Measurements from ENCODE around the gene LRP5.
A peak's percentile ranks its signal among the peaks of the same experiment; 100 is the strongest.
"Not testable (repeated sequence)": the region's sequence is repeated elsewhere in the genome, so short reads cannot be mapped to it uniquely, and the experiment has no call there.

LRP5 gene

DNA sequence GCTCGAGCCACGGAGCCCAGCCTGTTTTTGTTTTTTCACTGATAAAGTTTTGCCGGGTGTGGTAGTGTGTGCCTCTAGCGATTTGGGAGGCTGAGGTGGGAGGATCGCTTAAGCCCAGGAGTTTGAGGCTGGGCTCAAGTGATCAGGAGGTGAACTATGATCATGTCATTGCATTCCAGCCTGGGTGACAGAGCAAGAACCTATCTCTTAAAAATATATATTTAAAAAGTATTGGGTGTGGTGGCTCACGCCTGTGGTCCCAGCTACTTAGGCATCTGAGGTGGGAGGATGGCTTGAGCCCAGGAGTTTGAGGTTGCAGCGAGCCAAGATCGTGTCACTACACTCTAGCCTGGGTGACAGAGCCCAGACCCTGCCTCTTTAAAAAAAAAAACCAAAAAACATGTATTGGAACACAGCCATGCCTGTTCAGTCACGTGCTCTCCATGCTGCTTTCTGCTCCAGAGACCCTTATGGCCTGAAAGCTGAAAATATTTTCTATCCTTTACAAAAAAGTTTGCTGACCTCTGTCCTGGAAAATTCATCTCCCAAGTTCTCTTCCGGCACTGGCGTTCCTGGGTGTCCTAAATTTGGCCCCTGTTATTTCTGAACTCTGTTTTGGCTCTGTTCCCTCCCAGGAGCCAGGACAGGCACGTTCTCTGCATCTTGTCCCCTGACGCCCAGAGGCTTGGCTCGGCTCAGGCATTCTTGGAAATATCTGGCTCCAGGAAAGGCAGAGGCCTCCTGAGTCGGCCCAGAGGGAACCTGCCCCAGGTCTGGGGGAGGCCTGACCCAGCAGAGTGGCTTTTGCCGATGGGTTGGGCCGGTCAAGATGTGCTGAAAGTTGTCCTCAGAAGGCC, 86.8 kb downstream of the LRP5 start:
- DNase-seq, result no peak

DNA sequence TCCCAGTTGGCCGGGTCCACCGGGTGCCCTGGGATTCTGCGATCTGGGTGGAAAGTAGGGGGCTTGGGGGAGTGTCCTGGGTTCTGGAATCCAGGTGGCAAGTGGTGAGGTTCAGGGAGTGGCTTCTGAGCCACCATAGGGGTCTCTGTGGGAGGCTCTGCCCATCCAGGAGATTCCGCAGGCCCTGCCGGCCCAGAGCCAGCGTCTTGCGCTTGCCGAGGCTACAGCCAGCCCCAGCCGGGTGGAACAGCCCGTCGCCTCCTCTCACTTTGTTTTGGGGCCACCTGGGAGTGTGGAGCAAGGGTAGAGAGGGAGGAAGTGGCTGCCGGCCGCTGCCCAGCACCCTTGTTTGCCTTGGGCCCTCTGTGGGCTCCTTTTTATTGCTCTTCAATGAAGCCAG, 87.5 kb downstream of the LRP5 start:
- no peak for DNase-seq

DNA sequence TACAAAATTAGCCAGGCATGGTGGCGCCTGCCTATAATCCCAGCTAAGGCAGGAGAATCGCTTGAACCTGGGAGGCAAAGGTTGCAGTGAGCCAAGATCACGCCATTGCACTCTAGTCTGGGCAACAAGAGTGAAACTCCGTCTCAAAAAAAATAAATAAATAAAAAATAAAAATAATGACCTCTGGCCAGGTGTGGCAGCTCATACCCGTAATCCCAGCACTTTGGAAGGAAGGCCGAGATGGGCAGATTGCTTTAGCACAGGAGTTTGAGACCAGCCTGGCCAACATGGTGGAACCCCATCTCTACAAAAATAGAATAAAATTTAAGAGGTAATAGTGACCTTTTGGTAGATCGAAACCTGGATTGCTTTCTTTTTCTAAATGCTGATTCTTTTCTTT, 88.2 kb downstream of the LRP5 start:
- not testable (repeated sequence) for DNase-seq

- DNase-seq, result no peak
Observed at GRCh38 chr11:68401856-68402255, 89.5 kb downstream of the LRP5 start.

DNA sequence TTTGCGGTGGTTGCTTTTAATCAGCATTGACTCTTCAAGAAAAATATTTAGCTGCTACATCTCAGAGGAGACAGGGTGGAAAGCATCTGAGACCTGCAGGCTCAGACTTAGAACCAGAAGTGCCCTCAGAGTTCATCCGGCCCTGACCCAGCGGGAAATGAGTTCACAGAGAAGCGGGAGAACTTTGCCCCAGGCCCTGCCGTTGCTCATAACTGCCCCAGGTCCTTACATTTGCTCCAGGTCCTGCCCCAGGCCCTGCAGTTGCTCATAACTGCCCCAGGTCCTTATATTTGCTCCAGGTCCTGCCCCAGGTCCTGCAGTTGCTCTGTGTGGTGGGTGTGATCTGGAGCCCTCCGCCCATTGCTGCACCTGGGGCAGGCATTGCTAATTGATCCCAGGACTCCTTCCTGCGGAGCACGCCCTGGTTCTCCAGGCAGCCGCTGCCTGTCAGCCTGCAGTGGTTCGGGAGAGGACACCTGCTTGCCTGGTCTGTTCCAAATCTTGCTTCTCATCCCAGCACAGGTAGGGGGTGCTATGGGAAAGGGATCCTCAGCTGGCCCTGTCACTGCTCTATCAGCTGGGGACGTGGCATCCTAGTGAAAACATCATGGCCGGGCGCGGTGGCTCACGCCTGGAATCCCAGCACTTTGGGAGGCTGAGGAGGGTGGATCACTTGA, 90.1 kb downstream of the LRP5 start:
- DNase-seq, result peak in 1 of 2 experiments; percentile 19

DNA sequence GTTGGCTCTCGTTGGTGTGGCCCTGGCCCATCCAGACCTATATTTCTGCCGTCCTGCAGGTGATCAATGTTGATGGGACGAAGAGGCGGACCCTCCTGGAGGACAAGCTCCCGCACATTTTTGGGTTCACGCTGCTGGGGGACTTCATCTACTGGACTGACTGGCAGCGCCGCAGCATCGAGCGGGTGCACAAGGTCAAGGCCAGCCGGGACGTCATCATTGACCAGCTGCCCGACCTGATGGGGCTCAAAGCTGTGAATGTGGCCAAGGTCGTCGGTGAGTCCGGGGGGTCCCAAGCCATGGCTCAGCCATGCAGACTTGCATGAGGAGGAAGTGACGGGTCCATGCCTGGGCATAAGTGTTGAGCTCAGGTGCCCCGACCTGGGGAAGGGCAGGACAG, 91.0 kb downstream of the LRP5 start:
- no peak for DNase-seq

- no peak for DNase-seq
Observed at GRCh38 chr11:68403831-68404230, 91.4 kb downstream of the LRP5 start.

DNA sequence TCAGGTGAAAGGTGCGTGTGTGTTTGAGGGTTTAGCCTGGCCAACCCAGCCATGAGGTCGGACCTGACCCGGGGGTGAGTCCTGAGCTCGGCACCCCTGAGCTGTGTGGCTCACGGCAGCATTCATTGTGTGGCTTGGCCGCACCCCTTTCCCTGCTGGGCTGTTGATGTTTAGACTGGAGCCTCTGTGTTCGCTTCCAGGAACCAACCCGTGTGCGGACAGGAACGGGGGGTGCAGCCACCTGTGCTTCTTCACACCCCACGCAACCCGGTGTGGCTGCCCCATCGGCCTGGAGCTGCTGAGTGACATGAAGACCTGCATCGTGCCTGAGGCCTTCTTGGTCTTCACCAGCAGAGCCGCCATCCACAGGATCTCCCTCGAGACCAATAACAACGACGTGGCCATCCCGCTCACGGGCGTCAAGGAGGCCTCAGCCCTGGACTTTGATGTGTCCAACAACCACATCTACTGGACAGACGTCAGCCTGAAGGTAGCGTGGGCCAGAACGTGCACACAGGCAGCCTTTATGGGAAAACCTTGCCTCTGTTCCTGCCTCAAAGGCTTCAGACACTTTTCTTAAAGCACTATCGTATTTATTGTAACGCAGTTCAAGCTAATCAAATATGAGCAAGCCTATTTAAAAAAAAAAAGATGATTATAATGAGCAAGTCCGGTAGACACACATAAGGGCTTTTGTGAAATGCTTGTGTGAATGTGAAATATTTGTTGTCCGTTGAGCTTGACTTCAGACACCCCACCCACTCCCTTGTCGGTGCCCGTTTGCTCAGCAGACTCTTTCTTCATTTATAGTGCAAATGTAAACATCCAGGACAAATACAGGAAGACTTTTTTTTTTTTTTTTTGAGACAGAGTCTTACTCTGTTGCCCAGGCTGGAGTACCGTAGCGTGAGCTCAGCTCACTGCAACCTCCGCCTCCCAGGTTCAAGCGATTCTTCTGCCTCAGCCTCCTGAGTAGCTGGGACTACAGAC, 94.2 kb downstream of the LRP5 start:
- no peak for DNase-seq

DNA sequence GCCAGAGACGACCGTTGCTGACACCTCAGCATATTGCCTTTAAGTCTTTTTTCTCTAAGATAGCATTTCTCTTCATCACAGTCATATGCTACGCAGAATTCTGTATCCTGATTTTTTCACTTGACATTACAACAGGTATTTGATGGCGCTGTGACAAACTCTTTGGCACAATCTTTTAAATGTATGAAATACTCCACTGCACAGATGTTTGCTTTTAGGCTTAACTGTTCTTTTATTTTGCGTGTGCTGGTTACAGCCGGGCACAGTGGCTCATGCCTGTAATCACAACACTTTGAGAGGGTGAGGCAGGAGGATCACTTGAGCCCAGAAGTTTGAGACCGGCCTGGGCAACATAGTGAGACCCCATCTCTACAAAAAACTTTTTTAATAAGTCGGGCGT, 96.1 kb downstream of the LRP5 start:
- DNase-seq, result no peak

- no peak for DNase-seq
Observed at GRCh38 chr11:68409748-68410344, 97.5 kb downstream of the LRP5 start.

DNA sequence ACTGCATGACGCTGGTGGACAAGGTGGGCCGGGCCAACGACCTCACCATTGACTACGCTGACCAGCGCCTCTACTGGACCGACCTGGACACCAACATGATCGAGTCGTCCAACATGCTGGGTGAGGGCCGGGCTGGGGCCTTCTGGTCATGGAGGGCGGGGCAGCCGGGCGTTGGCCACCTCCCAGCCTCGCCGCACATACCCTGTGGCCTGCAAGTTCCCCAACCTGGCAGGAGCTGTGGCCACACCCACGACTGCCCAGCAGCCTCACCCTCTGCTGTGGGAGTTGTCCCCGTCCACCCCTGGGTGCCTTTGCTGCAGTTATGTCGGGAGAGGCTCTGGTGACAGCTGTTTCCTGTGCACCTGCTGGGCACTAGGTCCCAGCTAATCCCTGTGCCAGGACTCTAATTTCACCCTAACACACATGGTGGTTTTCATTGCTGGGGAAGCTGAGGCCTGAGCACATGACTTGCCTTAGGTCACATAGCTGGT, 99.2 kb downstream of the LRP5 start:
- DNase-seq, result no peak

DNA sequence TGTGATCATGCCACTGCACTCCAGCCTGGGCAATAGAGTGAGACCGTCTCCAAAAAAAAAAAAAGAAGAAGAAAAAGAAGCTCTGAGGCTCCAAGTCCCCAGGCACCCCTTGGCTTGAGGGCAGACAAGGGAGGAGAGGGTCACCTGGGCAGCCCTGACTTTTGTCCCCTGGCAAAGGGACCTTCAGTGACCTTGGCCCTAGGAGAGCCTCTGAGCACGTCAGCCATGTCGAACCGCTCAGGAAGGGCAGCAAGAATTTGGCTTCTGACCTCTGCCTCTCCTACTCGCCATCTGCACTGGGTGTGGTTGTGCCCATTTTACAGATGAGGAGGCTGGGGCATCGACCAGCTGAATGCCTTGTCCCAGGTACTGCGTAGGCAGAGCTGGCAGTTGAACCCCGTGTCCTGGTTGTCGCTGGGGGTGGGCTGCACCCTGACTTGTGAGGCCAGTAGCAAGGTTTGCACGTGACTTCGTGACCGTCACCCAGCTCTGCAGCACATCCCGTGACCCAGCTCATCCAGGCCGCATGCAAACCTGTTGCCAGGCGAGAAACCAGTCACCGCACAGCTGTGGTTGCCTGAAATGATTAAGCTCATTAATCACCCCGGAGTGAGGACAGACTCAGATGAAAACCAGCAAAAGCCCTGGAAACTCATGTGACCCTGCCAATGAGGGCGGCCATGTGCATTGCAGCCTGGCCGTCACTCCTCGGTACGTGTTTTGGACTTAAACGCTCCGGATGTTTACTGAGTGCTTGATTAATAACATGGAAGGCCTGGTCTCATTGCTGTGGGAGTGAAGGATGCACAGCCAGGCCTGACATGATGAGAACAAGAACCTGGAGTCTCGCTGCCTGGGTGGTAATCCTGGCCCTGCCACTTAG, 100.4 kb downstream of the LRP5 start:
- peak; percentile 48 to 58 for DNase-seq

DNA sequence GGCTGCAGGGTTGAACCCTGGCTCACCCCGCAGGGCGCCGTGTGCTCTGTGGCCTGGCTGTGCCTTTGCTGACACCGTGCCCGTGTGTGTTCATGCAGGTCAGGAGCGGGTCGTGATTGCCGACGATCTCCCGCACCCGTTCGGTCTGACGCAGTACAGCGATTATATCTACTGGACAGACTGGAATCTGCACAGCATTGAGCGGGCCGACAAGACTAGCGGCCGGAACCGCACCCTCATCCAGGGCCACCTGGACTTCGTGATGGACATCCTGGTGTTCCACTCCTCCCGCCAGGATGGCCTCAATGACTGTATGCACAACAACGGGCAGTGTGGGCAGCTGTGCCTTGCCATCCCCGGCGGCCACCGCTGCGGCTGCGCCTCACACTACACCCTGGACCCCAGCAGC, 101.2 kb downstream of the LRP5 start:
- DNase-seq, result no peak

DNA sequence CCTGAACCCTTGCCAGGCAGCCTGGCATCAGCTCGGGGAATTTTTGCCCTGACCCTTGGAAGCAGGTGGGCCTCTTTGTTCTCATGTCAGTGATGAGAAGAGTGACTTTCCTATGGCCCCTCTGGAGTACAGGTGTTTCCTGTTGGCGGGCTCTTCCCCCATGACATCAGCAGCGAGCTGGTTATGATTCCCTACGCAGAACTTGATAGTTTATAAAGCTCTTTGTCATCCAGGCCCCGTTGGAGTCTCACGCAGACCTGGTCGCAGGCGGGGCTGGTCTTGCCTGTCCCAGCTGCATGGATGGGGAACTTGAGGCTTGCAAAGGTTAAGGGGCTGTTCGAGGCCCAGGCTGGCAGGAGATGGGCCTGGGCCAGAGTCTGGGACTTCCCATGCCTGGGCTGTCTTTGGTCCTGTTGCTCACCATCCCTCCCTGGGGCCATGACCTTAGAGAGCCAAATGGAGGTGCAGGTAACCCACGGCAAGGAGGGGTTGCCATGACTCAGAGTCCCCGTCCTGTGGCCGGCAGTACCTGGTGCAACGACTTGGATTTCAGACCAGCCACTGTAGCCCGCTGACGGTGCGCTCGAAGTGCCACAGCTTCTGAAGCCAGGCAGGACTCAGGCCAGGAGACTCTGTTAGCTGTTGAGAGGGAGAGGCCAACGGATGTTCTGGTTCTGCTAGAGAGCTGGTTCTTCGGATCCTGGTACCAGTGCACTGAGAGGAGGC, 102.3 kb downstream of the LRP5 start:
- DNase-seq, result no peak

DNA sequence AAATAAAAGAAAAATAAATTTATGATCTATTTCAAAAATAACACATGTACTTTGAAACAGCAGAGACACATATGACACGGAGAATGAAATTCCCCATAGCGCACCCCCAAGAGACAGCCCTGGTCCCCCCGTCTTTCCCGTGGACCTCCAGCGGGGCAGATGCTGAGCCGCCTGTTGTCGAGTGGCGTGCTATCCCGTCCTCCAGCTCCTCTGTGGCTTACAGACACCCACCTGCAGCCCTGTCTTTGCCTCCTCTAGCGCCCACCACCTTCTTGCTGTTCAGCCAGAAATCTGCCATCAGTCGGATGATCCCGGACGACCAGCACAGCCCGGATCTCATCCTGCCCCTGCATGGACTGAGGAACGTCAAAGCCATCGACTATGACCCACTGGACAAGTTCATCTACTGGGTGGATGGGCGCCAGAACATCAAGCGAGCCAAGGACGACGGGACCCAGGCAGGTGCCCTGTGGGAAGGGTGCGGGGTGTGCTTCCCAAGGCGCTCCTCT, 103.7 kb downstream of the LRP5 start:
- no peak for DNase-seq

- no peak for DNase-seq
Observed at GRCh38 chr11:68418648-68419047, 106.3 kb downstream of the LRP5 start.

- DNase-seq, result no peak
Observed at GRCh38 chr11:68420171-68420570, 107.8 kb downstream of the LRP5 start.

DNA sequence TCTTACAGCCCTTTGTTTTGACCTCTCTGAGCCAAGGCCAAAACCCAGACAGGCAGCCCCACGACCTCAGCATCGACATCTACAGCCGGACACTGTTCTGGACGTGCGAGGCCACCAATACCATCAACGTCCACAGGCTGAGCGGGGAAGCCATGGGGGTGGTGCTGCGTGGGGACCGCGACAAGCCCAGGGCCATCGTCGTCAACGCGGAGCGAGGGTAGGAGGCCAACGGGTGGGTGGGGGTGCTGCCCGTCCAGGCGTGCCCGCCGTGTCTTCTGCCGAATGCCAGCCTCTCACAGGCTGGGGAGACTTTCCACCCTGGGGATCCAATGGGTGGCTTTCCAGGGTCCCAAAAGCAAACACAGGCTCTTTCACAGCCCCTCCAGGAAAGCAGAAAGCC, 111.1 kb downstream of the LRP5 start:
- no peak for DNase-seq

- DNase-seq, result no peak
Observed at GRCh38 chr11:68424101-68424632, 111.8 kb downstream of the LRP5 start.
